SK-N-MC (cell line): ENCODE results near the gene RIF1.

ENCODE experiments used
- DNase-seq: peaks from one replicate; pipeline ENCODE4 v3.0.0-alpha.2; 2011; ENCODE audit warnings: low read depth, low spot score
- H3K27ac ChIP-seq: fragments of 200-600 bp; sonication (generic); 2 replicates; pipeline ENCODE4 v1.5.1; 2016; ENCODE audit warnings: mixed run types
- H3K36me3 ChIP-seq: fragments of 200-600 bp; sonication (generic); 2 replicates; pipeline ENCODE4 v1.6.1; 2017; ENCODE audit warnings: antibody characterized with exemption, low read length, mixed read lengths; ENCODE audit not compliant: insufficient read depth
- H3K4me3 ChIP-seq: fragments of 200-600 bp; sonication (generic); 2 replicates; pipeline ENCODE4 v1.5.1; 2016
- H3K9ac ChIP-seq: fragments of 200-600 bp; sonication (generic); 2 replicates; pipeline ENCODE4 v1.8.0; 2017; ENCODE audit warnings: mixed run types, mixed read lengths; ENCODE audit not compliant: insufficient read length
- H3K9me3 ChIP-seq: fragments of 200-600 bp; sonication (generic); 2 replicates; pipeline ENCODE4 v1.6.1; 2017; ENCODE audit warnings: low read depth, mild to moderate bottlenecking, antibody characterized with exemption, low read length, moderate library complexity, mixed read lengths
- EZH2 ChIP-seq: fragments of 200-600 bp; sonication (generic); IDR thresholded peaks from one replicate; pipeline ENCODE4 v1.6.1; 2017; ENCODE audit warnings: antibody characterized with exemption
- FOXP2 ChIP-seq: optimal IDR thresholded peaks from 2 replicates; pipeline ENCODE3; 2011; ENCODE audit warnings: mild to moderate bottlenecking, moderate library complexity; ENCODE audit not compliant: insufficient read depth; ENCODE audit errors: extremely low read length, control extremely low read depth
- POLR2AphosphoS5 ChIP-seq: IDR thresholded peaks from 2 replicates; pipeline ENCODE4 v1.6.1; 2012; ENCODE audit warnings: mild to moderate bottlenecking, low read depth, low read length, borderline replicate concordance

Gene RIF1

GRCh38 chr2:151481744-151482143 is 72.0 kb downstream of the RIF1 start:
- Histone ChIP-seq H3K27ac (no peak overlapping the region), H3K36me3 (peaks cover 89% of the 10 kb centered on the region), H3K4me3 (no peak overlapping the region), H3K9me3 (no peaks in the 10 kb centered on the region), H3K9ac (no peak overlapping the region)
- DNase-seq = no peak
- TF ChIP-seq FOXP2 (no peak), POLR2AphosphoS5 (no peak), EZH2 (no peak)

GRCh38 chr2:151482171-151482725 is 72.5 kb downstream of the RIF1 start:
- no peaks in the 10 kb centered on the region for H3K9me3 ChIP-seq
- TF ChIP-seq EZH2 (no peak), FOXP2 (no peak), POLR2AphosphoS5 (no peak)
- no peak overlapping the region for H3K4me3 ChIP-seq
- H3K9ac ChIP-seq = no peak overlapping the region
- H3K27ac ChIP-seq = no peak overlapping the region
- H3K36me3 ChIP-seq = peaks cover 84% of the 10 kb centered on the region
- no peak for DNase-seq

DNA sequence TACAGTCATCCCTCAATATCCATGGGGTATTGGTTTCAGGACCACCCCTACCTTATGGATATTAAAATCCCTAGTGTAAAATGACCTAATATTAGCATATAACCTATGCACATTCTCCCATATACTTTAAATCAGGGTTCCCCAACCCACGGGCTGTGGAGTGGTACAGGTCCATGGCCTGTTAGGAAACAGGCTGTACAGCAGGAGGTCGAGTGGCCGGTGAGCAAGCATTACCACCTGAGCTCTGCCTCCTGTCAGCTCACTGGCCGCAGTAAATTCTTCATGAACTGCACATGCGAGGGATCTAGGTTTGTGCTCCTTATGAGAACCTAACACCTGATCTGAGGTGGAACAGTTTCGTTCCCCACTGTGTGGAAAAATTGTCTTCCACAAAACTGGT is 73.8 kb downstream of the RIF1 start:
- no peak for DNase-seq
- Histone ChIP-seq H3K9ac (no peak overlapping the region), H3K9me3 (no peaks in the 10 kb centered on the region), H3K27ac (no peak overlapping the region), H3K4me3 (no peak overlapping the region), H3K36me3 (peaks cover 71% of the 10 kb centered on the region)
- TF ChIP-seq EZH2 (no peak), FOXP2 (no peak), POLR2AphosphoS5 (no peak)

DNA sequence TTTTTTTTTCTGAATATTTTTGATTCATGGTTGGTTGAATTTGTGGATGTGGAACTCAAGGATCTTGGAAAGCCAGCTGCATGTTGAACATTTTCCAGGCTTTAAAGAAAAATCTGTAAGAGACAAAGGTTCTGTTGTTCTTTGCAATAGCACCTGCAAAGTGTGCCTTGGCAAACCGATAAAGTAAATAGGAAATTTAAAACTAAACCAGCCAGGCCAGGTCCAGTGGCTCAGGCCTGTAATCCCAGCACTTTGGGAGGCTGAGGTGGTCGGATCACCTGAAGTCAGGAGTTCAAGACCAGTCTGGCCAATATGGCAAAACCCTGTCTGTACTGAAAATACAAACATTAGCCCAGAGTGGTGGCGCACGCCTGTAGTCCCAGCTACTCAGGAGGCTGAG is 74.4 kb downstream of the RIF1 start:
- no peak for DNase-seq
- H3K27ac ChIP-seq = no peak overlapping the region
- no peak overlapping the region for H3K9ac ChIP-seq
- H3K9me3 ChIP-seq = no peaks in the 10 kb centered on the region
- H3K36me3 ChIP-seq = peaks cover 65% of the 10 kb centered on the region
- TF ChIP-seq FOXP2 (no peak), EZH2 (no peak), POLR2AphosphoS5 (no peak)
- H3K4me3 ChIP-seq = no peak overlapping the region

DNA sequence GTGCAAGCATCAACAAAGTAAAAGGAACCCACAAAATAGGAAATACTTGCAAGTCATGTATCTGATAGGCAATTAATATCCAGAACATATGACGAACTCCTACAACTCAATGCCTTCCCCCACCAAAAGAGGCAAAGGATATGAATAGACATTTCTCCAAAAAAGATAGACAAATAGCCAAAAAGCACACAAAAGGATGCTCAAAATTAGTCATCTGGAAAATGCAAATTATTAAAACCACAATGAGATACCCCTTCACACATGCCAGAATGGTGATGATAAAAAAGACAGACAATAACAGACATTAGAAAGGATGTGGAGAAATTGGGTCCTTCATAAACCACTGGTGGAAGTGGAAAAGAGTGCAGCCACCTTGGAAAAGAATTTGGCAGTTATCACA is 76.4 kb downstream of the RIF1 start:
- DNase-seq = no peak
- no peak for TF ChIP-seq FOXP2
- no peak for TF ChIP-seq EZH2
- TF ChIP-seq POLR2AphosphoS5 = no peak
- H3K36me3 ChIP-seq = peaks cover 57% of the 10 kb centered on the region

DNA sequence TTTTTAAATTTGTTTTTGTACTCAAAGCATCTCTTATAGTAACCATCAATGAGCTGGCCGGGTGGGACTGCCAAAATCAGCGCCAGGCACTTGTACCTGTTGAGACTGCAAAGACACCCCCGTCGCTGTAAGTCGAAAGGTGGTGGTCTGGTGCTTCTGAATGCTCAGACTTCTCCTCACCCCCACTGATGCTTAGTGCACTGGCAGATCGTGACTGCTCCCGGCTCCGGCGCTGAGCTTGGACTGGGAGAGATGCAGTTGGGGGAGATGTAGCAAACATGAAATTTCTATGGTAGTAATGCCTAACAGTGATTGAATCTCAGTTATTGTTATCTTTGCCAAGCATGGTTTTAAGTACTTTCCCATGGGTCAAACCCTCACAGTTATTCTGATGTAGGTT is 80.6 kb downstream of the RIF1 start:
- peaks cover 32% of the 10 kb centered on the region; the same call in 1 of the 2 replicates for H3K36me3 ChIP-seq
- H3K9ac ChIP-seq = no peak overlapping the region
- no peak overlapping the region for H3K27ac ChIP-seq
- DNase-seq = no peak
- TF ChIP-seq POLR2AphosphoS5 (no peak), EZH2 (no peak), FOXP2 (no peak)
- H3K4me3 ChIP-seq = no peak overlapping the region
- no peaks in the 10 kb centered on the region for H3K9me3 ChIP-seq

More for the DNA sequence above, 76.4 kb downstream of the RIF1 start:
- no peak overlapping the region for H3K27ac ChIP-seq
- H3K4me3 ChIP-seq = no peak overlapping the region
- H3K9me3 ChIP-seq = no peaks in the 10 kb centered on the region
- H3K9ac ChIP-seq = no peak overlapping the region

DNA sequence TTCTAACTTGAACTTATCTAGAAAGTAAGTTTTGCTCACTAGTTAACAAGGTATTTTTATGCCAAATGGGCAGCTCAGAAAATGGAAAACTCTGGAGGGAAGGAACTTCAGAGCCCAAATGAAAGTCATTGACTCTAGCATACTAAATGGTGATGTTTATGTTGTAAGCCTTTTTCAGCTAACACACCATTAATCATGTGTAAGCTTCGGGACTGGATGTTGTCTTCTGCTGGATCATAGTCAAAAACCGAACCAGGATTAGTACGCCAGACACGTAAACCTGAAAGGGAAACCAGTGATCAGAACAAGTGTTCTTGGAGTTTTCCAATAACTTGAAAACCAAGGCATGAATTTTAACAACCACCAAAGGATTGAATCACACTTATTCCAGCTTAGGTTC is 81.8 kb downstream of the RIF1 start:
- TF ChIP-seq FOXP2 (no peak), POLR2AphosphoS5 (no peak), EZH2 (no peak)
- Histone ChIP-seq H3K36me3 (peaks cover 21% of the 10 kb centered on the region; the same call in 1 of the 2 replicates), H3K9ac (no peak overlapping the region), H3K4me3 (no peak overlapping the region), H3K9me3 (no peaks in the 10 kb centered on the region), H3K27ac (no peak overlapping the region)
- no peak for DNase-seq

DNA sequence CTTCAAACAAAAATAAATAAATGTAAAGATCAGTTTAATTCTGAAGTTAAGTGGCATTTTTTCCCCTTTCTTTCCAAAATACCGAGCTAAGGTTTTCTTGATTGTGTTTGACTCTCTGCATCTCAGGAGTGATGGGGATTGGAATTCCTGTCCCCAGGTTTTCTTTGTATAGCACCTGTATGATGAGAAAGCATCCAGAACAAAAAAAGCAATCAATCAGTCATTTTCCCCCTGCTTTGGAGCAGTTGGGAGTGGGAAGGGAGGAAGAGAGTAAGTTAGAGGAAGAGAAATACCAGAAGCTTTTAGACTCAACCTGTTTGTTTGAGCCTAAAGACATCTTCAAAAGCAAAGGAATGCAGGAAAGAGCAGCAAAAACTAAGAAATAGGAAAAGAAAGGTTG is 88.5 kb downstream of the RIF1 start:
- H3K9ac ChIP-seq = no peak overlapping the region

DNA sequence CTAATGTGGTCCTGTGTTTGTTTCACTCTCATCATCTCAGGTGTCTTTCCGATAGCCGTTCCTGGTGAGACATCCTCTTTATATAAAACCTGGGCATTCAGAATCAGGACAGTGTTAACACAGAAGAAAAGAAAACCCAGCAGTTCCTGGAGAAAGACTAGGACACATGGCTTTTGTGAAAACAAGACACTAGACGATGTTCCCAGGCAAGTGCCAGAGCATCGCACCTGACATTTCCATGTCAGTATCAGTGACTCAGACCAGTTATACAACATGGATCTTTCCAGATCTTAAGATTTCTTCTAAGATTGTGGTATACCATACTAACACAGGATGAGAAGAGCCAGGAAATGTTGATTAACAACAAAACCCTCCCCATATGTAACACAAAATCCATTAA is 96.5 kb downstream of the RIF1 start:
- TF ChIP-seq FOXP2 = no peak
- TF ChIP-seq POLR2AphosphoS5 = no peak
- TF ChIP-seq EZH2 = no peak
- no peak for DNase-seq
- H3K36me3 ChIP-seq = peaks cover 11% of the 10 kb centered on the region; the same call in 1 of the 2 replicates
- H3K27ac ChIP-seq = no peak overlapping the region
- no peaks in the 10 kb centered on the region for H3K9me3 ChIP-seq
- H3K4me3 ChIP-seq = no peak overlapping the region
- no peak overlapping the region for H3K9ac ChIP-seq

More for the DNA sequence above, 88.5 kb downstream of the RIF1 start:
- H3K4me3 ChIP-seq = no peak overlapping the region
- no peak overlapping the region for H3K27ac ChIP-seq
- H3K36me3 ChIP-seq = no peaks in the 10 kb centered on the region
- H3K9me3 ChIP-seq = no peaks in the 10 kb centered on the region
- no peak for TF ChIP-seq FOXP2
- TF ChIP-seq POLR2AphosphoS5 = no peak
- TF ChIP-seq EZH2 = no peak
- no peak for DNase-seq
